GM21576 (cell line): ENCODE results near the gene GRIN3B.
"Not testable (repeated sequence)": the region's sequence is repeated elsewhere in the genome, so short reads cannot be mapped to it uniquely, and the experiment has no call there.

Source experiments
- ATAC-seq: cut with Tn5 transposase; IDR thresholded peaks from one replicate; pipeline ENCODE4 v1.9.1; 2021; ENCODE audit warnings: mild to moderate bottlenecking, moderate library complexity; ENCODE audit not compliant: unreplicated experiment

The GRIN3B gene

DNA sequence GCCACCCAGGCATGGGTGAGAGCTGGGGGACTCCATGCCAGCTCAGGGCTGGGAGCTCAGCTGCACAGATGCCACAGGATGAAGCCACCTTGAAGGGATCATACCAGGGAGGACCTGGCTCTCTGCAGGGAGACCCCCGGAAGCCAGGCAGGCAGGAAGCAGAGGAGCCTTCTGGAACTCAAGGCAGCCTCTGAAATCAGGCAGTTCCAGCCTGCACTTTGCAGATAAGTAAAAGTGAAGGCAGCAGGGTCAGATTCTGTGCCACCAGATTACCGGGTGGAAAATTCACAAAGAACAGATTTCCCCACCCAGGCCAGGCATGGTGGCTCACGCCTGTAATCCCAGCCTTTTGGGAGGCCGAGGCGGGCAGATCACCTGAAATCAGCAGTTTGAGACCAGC, 18.2 kb downstream of the GRIN3B start:
- no peak for ATAC-seq

- no peak for ATAC-seq
Measured at GRCh38 chr19:1018932-1019615, 18.9 kb downstream of the GRIN3B start.

- no peak for ATAC-seq
Measured at GRCh38 chr19:1019616-1019961, 19.4 kb downstream of the GRIN3B start.

DNA sequence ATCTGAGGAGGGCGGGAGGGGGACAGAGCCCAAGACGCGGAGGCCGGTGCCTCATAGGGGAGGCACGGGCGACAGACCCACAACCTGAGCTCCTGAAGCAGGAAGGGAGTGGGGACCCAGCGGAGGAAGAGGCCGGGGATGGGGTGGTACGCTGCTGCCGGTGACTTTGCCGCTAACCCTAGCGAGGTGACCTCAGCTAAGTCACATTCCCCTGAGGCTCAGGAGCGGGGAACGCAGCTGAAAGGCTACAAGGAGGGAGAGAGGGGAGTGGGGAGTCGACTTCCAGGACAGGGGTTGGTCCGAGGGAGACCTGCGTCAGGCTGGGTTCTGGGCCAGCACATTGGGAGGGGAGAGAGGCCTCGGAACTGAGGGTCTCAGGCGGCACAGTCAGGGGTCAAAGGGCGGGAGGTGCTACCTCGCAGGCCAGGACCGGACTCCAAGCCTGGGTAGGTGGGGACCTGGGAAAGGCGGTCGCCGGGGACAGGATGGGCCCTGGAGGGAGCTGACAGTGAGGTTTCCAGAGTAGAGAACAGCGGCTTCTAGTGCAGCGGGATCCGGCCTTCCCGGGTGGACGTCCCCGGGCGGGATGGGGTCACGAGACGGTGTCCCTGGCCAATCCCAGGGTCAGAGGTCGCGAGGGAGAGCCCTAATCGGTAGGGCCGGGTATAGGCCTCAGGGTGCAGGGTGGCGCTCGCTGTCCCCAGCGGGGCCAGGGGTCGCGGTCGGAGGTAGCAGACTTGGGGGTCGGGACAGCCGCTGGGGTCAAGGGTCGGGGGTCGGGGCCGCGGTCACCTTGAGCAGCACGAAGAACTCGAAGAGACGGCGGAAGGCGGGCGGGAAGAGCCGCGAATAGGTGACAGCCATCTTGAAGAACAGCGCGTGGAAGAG, 20.0 kb downstream of the GRIN3B start:
- ATAC-seq, result no peak

GRCh38 chr19:1020868-1021425, 20.7 kb downstream of the GRIN3B start, which contains the start of gene TMEM259:
Gene TMEM259, minus strand, starts transcription at chr19:1021123. Its CDS starts 127 bp downstream, at chr19:1020996.
- ATAC-seq, result peak; percentile 63

GRCh38 chr19:1023883-1024188, 23.6 kb downstream of the GRIN3B start:
- not testable (repeated sequence) for ATAC-seq

GRCh38 chr19:1025080-1025479, 24.9 kb downstream of the GRIN3B start:
- ATAC-seq, result not testable (repeated sequence)

GRCh38 chr19:1025960-1026782, 26.0 kb downstream of the GRIN3B start, which contains the start of gene CNN2:
Gene CNN2, plus strand, starts transcription at chr19:1026608. Its CDS starts 54 bp downstream, at chr19:1026662.
- ATAC-seq, result no peak

GRCh38 chr19:1026783-1027649, 26.8 kb downstream of the GRIN3B start:
- ATAC-seq, result no peak

DNA sequence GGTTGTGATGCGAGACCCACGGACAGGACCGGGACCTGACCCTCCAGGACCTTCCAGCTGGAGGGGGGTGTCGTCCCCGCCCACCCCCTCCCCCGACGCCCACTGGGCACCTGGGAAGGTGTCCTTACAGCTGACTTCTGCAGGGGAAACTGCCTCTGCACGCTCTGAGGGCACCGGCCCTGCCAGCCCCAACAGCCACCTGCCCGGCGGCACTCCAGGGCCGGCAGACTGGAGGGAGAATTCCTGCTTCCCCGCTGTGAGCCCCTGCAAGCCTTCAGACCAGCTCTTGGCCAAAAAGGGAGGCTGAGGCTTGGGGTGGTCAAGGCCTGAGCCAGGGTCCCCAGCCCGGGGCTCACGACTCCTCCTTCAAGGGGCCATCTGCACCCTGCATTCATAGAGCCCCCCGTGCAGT, 27.4 kb downstream of the GRIN3B start:
- no peak for ATAC-seq

DNA sequence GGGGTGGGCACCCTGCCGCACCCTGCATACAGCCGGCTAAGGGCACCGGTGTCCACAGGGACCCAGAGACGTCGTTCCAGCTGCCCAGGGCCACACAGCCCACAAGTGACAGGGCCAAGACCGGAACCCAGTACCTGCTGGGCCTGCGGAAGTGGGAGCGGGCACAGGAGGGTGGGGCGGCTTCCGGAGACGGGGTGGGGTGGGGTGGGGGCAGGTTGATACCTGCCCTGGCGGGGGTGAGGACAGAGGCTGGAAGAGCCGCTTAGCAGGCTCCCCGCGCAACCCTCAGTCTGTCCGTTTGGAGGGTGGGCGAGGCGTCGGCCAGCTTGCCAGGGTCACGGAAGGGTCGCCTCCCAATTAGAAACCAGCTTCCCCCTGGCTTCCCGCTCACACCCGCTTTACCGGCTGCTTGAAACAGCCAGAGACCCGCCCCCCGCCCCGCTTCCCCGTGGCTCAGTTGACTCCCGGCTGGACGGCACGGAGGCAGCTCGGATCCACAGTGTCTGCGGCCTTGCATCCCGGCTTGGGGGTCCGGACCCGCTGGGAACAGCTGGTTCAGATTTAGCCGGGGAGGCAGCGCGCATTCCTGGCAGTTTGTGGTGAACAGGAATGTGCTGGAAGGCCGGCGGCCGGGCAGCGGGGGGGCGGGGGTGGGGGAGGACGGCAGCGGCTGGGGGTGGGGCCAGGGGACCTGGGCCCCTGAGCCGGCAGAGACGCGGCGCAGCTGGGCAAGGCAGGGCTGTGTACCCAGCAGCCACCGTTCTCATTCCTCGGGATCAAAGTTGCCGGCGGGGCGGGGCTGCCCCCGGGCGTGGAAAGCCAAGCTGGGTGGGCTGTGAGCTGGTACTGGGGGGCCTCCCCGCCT, 28.1 kb downstream of the GRIN3B start:
- no peak for ATAC-seq

DNA sequence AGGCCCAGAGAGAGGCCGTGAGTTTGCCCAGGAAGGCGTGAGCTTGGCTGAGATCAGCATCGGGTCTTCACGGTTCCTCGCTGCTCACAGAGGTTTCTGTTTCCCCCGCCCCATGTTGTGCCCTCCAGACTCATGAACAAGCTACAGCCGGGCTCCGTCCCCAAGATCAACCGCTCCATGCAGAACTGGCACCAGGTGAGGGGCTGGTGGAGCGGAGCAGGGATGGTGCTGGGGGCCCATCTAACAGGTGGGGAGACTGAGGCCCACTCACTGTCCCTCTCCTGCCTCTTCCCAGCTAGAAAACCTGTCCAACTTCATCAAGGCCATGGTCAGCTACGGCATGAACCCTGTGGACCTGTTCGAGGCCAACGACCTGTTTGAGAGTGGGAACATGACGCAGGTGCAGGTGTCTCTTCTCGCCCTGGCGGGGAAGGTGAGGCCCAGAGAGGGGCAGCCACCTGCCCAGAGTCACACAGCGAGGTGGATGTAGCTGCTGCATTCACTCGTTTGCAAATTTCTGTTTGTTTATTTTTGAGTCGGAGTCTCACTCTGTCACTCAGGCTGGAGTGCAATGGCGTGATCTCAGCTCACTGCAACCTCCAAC, 32.1 kb downstream of the GRIN3B start:
- ATAC-seq, result no peak

DNA sequence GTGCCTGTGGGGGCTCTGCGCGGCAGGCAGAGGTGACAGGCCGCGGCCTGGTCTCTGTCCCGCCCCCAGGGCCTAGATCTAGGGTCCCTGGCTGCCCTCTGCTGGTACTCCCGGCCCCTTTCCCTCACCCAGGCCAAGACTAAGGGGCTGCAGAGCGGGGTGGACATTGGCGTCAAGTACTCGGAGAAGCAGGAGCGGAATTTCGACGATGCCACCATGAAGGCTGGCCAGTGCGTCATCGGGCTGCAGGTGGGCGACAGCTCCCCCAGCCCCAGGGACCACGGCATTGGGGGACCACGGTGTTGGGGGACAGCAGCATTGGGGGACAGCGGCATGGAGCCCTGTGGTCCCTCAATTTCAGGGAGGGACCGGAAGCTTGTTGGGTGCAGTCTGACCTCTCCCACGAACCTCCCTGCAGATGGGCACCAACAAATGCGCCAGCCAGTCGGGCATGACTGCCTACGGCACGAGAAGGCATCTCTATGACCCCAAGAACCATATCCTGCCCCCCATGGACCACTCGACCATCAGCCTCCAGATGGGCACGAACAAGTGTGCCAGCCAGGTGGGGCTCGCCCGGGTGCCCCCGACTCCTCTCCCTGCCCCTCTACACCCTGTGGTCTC, 35.9 kb downstream of the GRIN3B start:
- no peak for ATAC-seq

- no peak for ATAC-seq
Measured at GRCh38 chr19:1037621-1038064, 37.4 kb downstream of the GRIN3B start.

DNA sequence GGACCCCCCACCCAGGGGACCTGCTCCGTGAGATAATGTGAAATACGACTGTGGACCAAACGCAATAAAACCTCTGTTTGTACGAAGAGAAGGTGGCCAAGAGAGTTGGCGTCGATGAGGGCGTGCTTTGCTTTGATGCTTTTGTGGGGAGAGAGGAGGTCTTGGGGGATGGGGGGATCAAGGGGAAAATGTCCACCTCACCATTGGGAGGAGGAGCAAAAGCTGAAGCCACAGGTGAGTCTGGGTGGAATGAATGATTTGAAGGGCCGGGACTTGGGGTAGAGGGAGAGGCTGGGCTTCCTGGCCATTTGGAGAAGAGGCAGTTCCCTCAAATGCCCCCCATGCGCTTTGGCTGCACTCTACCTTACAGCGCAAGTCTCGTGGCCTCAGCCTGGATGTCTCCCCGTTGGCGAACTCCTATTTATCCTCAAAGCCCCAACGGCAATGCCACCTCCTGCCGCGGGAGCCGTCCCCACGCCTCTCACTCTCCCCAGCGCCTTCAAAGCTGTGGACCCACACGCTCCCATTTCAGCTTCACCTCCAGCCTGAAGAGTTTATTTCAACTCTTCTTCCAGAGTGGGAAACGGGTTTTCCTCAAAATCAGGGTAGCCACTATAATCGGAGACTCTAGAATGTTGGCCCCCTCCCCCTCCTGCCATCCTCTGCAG, 38.9 kb downstream of the GRIN3B start:
- no peak for ATAC-seq

DNA sequence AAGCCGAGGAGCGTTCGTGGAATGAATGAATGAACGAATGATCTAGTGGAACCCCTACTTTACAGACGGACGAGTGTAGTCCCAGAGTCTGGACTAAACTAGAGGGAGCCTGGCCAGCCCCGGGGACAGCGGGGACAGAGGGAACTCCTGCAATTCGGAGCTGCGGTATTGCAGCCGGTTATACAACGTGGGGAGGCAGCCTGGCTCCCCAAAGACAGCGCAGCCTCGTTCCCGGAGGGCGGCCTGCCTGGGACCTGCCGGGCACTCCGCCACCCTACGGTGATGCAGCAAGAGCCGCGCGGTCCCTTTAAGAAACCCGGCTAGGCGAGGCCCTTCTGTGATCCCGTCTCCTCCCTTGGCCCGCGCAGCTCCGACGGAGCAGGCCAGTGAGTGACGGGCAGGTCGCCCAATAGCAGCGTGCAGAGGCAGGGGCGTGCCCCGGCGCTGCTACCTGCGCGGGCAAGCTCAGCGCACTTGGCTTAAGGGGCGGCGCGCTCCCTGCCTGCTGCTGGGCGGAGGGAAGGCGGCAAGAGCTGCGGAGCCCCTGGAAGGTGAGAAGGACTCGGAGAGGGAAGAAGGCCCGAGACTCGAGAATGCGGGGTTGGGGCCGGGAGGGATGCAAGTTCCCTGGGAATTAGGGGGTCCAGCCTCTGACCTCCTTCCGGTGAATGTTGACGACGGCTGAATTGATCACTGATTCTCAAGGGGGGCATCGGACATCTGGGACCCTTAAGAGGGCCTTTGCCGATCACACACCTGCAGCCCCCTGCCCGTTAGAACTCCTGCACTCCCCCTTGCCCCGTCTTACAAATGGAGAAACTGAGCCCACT, 39.6 kb downstream of the GRIN3B start, which contains the start of gene ABCA7:
Gene ABCA7, plus strand, starts transcription at position 462 of the 830 bp plus-strand sequence. CDS start 1,255 bp downstream, outside the sequence.
- ATAC-seq, result peak; percentile 66
